Prostate gland (tissue), 2 donors: Measurements from ENCODE around the gene RIBC1.
"Not testable (repeated sequence)": the region's sequence is repeated elsewhere in the genome, so short reads cannot be mapped to it uniquely, and the experiment has no call there.

Source experiments
- CTCF ChIP-seq, 4 experiments: fragments of 200-600 bp in 2 of 4; fragments of 450-650 bp in 2 of 4; sonication (generic) in 2 of 4; IDR thresholded peaks; 1 replicate in 3 of 4; 2 replicates in 1 of 4; pipeline ENCODE4 v1.5.1; 2016 to 2019; ENCODE audit warnings: antibody characterized with exemption in 4 of 4, mild to moderate bottlenecking in 2 of 4, moderate library complexity in 2 of 4
- POLR2A ChIP-seq: fragments of 450-650 bp; IDR thresholded peaks from one replicate; pipeline ENCODE4 v1.6.1; 2016; ENCODE audit warnings: antibody characterized with exemption, mild to moderate bottlenecking
- POLR2AphosphoS5 ChIP-seq: sonication (generic); formaldehyde crosslinking; IDR thresholded peaks from one replicate; pipeline ENCODE4 v1.6.1; 2017; ENCODE audit warnings: antibody characterized with exemption

DNA sequence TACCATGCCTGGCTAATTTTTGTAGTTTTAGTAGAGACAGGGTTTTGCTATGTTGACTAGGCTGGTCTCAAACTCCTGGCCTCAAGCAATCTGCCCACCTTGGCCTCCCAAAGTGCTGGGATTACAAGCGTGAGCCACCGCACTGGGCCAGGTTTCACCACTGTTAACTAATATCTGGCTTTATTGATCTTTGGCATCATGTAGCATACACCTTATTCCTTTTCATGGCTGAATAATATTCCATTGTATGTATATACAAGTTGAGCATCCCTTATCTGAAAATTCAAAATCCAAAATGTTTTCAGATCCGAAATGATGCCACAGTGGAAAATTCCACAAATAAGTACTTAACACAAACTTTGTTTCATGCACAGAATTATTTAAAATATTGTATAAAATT lies 46.0 kb downstream of the RIBC1 start:
- TF ChIP-seq CTCF (IDR thresholded peaks at IDR 0.05); POLR2A; POLR2AphosphoS5: not testable (repeated sequence)
